Measurements from ENCODE around the gene TFG. TPM values are rescaled to one million over a fixed set of nuclear protein-coding genes. Genes with fewer than 3 reads are reported as not detected.

TFG gene
- total and polyA plus RNA-seq, 8 donors = 81.8 to 132 (median 115) TPM

DNA sequence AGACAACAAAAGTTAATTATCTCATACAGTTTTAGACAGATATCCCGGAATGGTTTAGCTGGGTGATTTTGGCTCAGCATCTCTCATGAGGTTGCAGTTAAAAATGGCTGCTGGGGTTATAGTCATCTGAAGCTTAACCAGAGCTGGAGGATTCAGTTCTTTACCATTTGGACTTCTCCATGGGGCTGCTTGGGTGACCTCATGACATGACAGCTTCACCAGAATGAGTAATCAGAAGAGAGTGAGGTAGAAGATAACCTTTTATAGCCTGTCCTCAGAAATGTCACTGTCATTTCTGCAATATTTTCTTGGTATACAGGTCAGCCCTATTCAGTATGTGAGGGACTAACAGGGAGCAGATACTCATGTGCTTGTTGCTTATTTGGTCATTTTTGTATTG is 30.9 kb downstream of the TFG start:
- ATAC-seq = no peak
- no peak overlapping the region for H3K4me3 ChIP-seq
- no peak overlapping the region for H3K27ac ChIP-seq
- H3K4me1 ChIP-seq = no peaks in the 10 kb centered on the region
- no peaks in the 10 kb centered on the region for H3K27me3 ChIP-seq
- H3K36me3 ChIP-seq = peaks cover 0 to 97% of the 10 kb centered on the region in 2 donors
- H3K9me3 ChIP-seq = no peaks in the 10 kb centered on the region
- intact Hi-C loops (cut with DNase I) = no loop called here
- no peak for DNase-seq
- TF ChIP-seq, protein P1, sequence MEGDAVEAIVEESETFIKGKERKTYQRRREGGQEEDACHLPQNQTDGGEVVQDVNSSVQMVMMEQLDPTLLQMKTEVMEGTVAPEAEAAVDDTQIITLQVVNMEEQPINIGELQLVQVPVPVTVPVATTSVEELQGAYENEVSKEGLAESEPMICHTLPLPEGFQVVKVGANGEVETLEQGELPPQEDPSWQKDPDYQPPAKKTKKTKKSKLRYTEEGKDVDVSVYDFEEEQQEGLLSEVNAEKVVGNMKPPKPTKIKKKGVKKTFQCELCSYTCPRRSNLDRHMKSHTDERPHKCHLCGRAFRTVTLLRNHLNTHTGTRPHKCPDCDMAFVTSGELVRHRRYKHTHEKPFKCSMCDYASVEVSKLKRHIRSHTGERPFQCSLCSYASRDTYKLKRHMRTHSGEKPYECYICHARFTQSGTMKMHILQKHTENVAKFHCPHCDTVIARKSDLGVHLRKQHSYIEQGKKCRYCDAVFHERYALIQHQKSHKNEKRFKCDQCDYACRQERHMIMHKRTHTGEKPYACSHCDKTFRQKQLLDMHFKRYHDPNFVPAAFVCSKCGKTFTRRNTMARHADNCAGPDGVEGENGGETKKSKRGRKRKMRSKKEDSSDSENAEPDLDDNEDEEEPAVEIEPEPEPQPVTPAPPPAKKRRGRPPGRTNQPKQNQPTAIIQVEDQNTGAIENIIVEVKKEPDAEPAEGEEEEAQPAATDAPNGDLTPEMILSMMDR (IDR thresholded peaks at IDR 0.05) = no peak

- H3K36me3 ChIP-seq = peaks cover 0 to 98% of the 10 kb centered on the region in 2 donors
- no peak overlapping the region for H3K4me3 ChIP-seq
- H3K4me1 ChIP-seq = no peaks in the 10 kb centered on the region
- intact Hi-C loops (cut with DNase I) = no loop called here
- TF ChIP-seq, protein P1 (IDR thresholded peaks at IDR 0.05) = no peak
- no peaks in the 10 kb centered on the region for H3K27me3 ChIP-seq
- ATAC-seq = no peak
- H3K27ac ChIP-seq = no peak overlapping the region
- H3K9me3 ChIP-seq = no peaks in the 10 kb centered on the region
- no peak for DNase-seq
These were observed 34.2 kb downstream of the TFG start for GRCh38 chr3:100743535-100743934.

- H3K9me3 ChIP-seq = no peaks in the 10 kb centered on the region
- H3K4me1 ChIP-seq = no peaks in the 10 kb centered on the region
- H3K27ac ChIP-seq = no peak overlapping the region
These were observed 35.4 kb downstream of the TFG start for GRCh38 chr3:100744671-100745070.

GRCh38 chr3:100745617-100746016 is 36.3 kb downstream of the TFG start:
- no peaks in the 10 kb centered on the region for H3K4me1 ChIP-seq
- ATAC-seq (no peak), DNase-seq (no peak)
- TF ChIP-seq, protein P1 (IDR thresholded peaks at IDR 0.05) = no peak
- no peak overlapping the region for H3K27ac ChIP-seq
- no peak overlapping the region for H3K4me3 ChIP-seq
- no peaks in the 10 kb centered on the region for H3K27me3 ChIP-seq
- no peaks in the 10 kb centered on the region for H3K9me3 ChIP-seq
- intact Hi-C loops (cut with DNase I) = no loop called here
- peaks cover 0 to 98% of the 10 kb centered on the region in 2 donors for H3K36me3 ChIP-seq

More at GRCh38 chr3:100744671-100745070, 35.4 kb downstream of the TFG start:
- Histone ChIP-seq H3K36me3 (peaks cover 0 to 98% of the 10 kb centered on the region in 2 donors), H3K4me3 (no peak overlapping the region), H3K27me3 (no peaks in the 10 kb centered on the region)
- intact Hi-C loops (cut with DNase I) = no loop called here
- TF ChIP-seq, protein P1 (IDR thresholded peaks at IDR 0.05) = no peak
- ATAC-seq (no peak), DNase-seq (no peak)

DNA sequence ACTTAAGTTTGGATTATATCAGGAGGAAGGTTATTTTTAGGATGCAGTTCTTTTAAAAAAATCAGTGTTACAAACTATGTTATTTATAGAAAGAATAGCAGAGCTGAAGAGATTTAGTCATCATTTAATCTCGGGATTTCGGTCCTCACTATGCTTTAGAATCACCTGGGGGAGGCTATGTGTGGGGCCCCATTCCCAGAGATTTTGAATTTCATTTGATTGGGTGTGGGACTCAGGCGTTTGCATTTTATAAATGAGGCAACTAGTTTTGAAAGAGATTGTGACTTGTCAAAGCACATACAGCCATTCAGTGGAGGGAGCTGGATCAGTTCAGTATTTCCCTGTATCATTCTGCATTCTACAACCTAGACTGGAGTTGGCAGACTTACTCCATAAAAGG is 36.8 kb downstream of the TFG start:
- no peak for ATAC-seq
- no peaks in the 10 kb centered on the region for H3K4me1 ChIP-seq
- H3K27ac ChIP-seq = no peak overlapping the region
- intact Hi-C loops (cut with DNase I) = no loop called here
- peaks cover 0 to 98% of the 10 kb centered on the region in 2 donors for H3K36me3 ChIP-seq
- DNase-seq = no peak
- H3K27me3 ChIP-seq = no peaks in the 10 kb centered on the region
- H3K4me3 ChIP-seq = no peak overlapping the region
- TF ChIP-seq, protein P1 (IDR thresholded peaks at IDR 0.05) = no peak
- H3K9me3 ChIP-seq = no peaks in the 10 kb centered on the region
